ENCODE data around the gene ZNF212.
"Not testable (repeated sequence)": the region's sequence is repeated elsewhere in the genome, so short reads cannot be mapped to it uniquely, and the experiment has no call there.

Gene ZNF212

GRCh38 chr7:149223176-149223575, 16.3 kb upstream of the ZNF212 start:
- peaks cover 54% of the 10 kb centered on the region for H3K36me3 ChIP-seq (ENCODE audit: control insufficient read depth, insufficient read depth, low read length)
- H3K9ac ChIP-seq (ENCODE audit: low read depth, low read length) = no peak overlapping the region
- H3K9me3 ChIP-seq (ENCODE audit: control insufficient read depth, insufficient read depth, low read length) = no peaks in the 10 kb centered on the region
- no peaks in the 10 kb centered on the region for H3K4me1 ChIP-seq (ENCODE audit: control insufficient read depth, insufficient read depth, low read length)
- no peak overlapping the region for H3K4me3 ChIP-seq (ENCODE audit: low read depth, low read length)
- H3K27me3 ChIP-seq (ENCODE audit: control insufficient read depth, insufficient read depth, low read length) = no peaks in the 10 kb centered on the region
- H3K27ac ChIP-seq (ENCODE audit: low read depth, low read length) = no peak overlapping the region

DNA sequence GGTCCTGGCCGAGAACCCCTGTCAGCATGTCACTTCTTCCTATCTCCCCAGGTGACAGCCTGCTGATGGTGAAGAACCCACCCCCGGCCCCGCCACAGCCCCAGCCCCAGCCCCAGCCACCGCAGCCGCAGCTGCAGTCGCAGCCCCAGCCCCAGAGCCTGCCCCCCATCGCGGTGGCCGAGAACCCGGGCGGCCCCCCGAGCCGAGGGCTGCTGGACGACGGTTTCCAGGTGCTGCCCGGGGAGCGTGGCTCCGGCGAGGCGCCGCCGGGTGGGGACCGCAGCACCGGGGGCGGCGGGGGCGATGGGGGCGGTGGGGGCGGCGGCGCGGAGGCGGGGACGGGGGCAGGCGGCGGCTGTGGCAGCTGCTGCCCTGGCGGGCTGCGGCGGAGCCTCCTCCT, 15.7 kb upstream of the ZNF212 start:
- Histone ChIP-seq H3K27ac (ENCODE audit: low read depth, low read length) (no peak overlapping the region), H3K4me1 (ENCODE audit: control insufficient read depth, insufficient read depth, low read length) (no peaks in the 10 kb centered on the region), H3K27me3 (ENCODE audit: control insufficient read depth, insufficient read depth, low read length) (no peaks in the 10 kb centered on the region), H3K9ac (ENCODE audit: low read depth, low read length) (no peak overlapping the region), H3K36me3 (ENCODE audit: control insufficient read depth, insufficient read depth, low read length) (peaks cover 48% of the 10 kb centered on the region), H3K4me3 (ENCODE audit: low read depth, low read length) (no peak overlapping the region), H3K9me3 (ENCODE audit: control insufficient read depth, insufficient read depth, low read length) (no peaks in the 10 kb centered on the region)

DNA sequence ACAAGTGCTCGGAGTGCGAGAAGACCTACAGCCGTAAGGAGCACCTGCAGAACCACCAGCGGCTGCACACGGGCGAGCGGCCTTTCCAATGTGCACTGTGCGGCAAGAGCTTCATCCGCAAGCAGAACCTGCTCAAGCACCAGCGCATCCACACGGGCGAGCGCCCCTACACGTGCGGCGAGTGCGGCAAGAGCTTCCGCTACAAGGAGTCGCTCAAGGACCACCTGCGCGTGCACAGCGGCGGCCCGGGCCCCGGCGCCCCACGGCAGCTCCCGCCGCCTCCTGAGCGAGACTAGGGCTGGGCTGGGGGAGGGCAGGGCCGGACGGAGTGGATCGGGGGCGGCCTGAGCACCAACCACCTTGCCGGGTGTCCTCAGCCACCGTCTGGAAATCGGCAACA, 15.1 kb upstream of the ZNF212 start:
- Histone ChIP-seq H3K4me3 (ENCODE audit: low read depth, low read length) (no peak overlapping the region), H3K27me3 (ENCODE audit: control insufficient read depth, insufficient read depth, low read length) (no peaks in the 10 kb centered on the region), H3K9me3 (ENCODE audit: control insufficient read depth, insufficient read depth, low read length) (no peaks in the 10 kb centered on the region), H3K9ac (ENCODE audit: low read depth, low read length) (no peak overlapping the region), H3K36me3 (ENCODE audit: control insufficient read depth, insufficient read depth, low read length) (peaks cover 43% of the 10 kb centered on the region), H3K27ac (ENCODE audit: low read depth, low read length) (no peak overlapping the region), H3K4me1 (ENCODE audit: control insufficient read depth, insufficient read depth, low read length) (no peaks in the 10 kb centered on the region)

- no peak overlapping the region for H3K27ac ChIP-seq (ENCODE audit: low read depth, low read length)
- H3K4me1 ChIP-seq (ENCODE audit: control insufficient read depth, insufficient read depth, low read length) = no peaks in the 10 kb centered on the region
- no peaks in the 10 kb centered on the region for H3K27me3 ChIP-seq (ENCODE audit: control insufficient read depth, insufficient read depth, low read length)
- no peaks in the 10 kb centered on the region for H3K9me3 ChIP-seq (ENCODE audit: control insufficient read depth, insufficient read depth, low read length)
- H3K4me3 ChIP-seq (ENCODE audit: low read depth, low read length) = no peak overlapping the region
- H3K36me3 ChIP-seq (ENCODE audit: control insufficient read depth, insufficient read depth, low read length) = peaks cover 39% of the 10 kb centered on the region
- H3K9ac ChIP-seq (ENCODE audit: low read depth, low read length) = no peak overlapping the region
These were observed 14.3 kb upstream of the ZNF212 start for GRCh38 chr7:149225106-149225505.

DNA sequence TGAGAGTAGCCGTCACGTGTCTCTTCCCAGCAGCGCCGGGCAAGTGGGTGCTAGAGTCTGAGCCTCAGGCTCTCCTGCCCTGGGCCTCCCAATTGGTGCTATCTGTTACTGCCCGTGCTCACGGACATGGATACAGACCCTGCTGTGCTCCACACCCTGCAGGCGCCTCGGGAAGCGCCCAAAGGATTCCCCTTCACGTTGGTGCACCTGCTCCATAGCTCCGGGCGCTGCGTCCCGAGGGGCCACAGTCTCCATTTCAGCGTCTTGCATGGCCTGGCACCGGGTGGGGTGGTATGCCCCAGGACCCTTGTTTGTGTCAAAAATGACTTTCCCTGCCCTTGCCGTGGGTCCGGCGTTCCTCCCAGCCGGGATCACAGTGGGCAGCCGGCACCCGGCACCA, 13.8 kb upstream of the ZNF212 start:
- Histone ChIP-seq H3K9ac (ENCODE audit: low read depth, low read length) (no peak overlapping the region), H3K9me3 (ENCODE audit: control insufficient read depth, insufficient read depth, low read length) (no peaks in the 10 kb centered on the region), H3K4me3 (ENCODE audit: low read depth, low read length) (no peak overlapping the region), H3K36me3 (ENCODE audit: control insufficient read depth, insufficient read depth, low read length) (peaks cover 35% of the 10 kb centered on the region), H3K27me3 (ENCODE audit: control insufficient read depth, insufficient read depth, low read length) (no peaks in the 10 kb centered on the region), H3K4me1 (ENCODE audit: control insufficient read depth, insufficient read depth, low read length) (no peaks in the 10 kb centered on the region), H3K27ac (ENCODE audit: low read depth, low read length) (no peak overlapping the region)

DNA sequence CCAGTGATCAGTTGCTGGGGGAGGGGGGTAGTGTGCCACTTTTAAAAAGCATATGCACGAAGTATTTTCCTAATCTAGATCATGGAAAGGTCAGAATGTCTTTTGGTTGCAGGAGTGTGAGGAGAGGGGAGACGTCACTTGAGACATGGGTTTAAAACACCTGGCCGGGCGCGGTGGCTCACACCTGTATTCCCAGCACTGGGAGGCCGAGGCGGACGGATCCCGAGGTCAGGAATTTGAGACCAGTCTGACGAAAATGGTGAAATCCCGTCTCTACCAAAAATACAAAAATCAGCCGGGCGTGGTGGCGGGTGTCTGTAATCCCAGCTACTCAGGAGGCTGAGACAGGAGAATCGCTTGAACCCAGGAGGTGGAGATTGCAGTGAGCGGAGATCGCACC, 13.1 kb upstream of the ZNF212 start:
- not testable (repeated sequence) for H3K9me3 ChIP-seq (ENCODE audit: control insufficient read depth, insufficient read depth, low read length); H3K4me1 ChIP-seq (ENCODE audit: control insufficient read depth, insufficient read depth, low read length); H3K4me3 ChIP-seq (ENCODE audit: low read depth, low read length); H3K27me3 ChIP-seq (ENCODE audit: control insufficient read depth, insufficient read depth, low read length); H3K27ac ChIP-seq (ENCODE audit: low read depth, low read length); H3K9ac ChIP-seq (ENCODE audit: low read depth, low read length)
- peaks cover 28% of the 10 kb centered on the region for H3K36me3 ChIP-seq (ENCODE audit: control insufficient read depth, insufficient read depth, low read length)

GRCh38 chr7:149226840-149227494, 12.5 kb upstream of the ZNF212 start:
- Histone ChIP-seq H3K4me1 (ENCODE audit: control insufficient read depth, insufficient read depth, low read length) (no peaks in the 10 kb centered on the region), H3K36me3 (ENCODE audit: control insufficient read depth, insufficient read depth, low read length) (peaks cover 24% of the 10 kb centered on the region), H3K9ac (ENCODE audit: low read depth, low read length) (no peak overlapping the region), H3K27ac (ENCODE audit: low read depth, low read length) (no peak overlapping the region), H3K9me3 (ENCODE audit: control insufficient read depth, insufficient read depth, low read length) (no peaks in the 10 kb centered on the region), H3K27me3 (ENCODE audit: control insufficient read depth, insufficient read depth, low read length) (no peaks in the 10 kb centered on the region), H3K4me3 (ENCODE audit: low read depth, low read length) (no peak overlapping the region)

DNA sequence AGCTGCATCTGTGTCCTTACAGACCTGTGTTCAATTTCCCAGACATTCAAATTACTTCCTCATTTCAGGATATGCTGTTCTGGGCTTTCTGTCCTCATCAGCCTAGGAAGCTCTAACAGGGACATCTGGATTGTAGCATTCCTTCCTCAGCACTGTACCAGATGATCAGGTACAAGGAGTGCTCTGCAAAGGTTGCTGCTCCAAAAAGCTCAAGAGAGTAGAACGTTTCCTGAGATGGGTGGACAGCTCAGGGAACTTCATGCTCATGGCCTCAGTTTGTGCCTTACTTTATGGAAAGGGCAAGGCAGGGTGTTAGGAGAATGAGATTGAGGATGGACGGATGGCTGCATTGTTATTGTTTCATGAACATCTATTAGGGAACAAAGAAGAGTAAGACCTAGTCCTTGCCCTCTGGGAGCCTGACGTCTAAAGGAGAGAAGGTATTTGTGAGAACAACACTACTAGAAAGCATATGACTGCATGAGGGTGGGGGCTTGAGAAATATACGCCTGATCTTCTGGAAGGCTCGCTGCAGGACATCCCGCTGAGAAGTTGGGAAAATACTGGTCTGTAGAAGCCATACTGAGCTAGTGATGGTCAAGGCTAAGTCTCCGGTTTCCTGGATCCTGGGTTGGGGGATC, 10.5 kb upstream of the ZNF212 start:
- Histone ChIP-seq H3K9me3 (ENCODE audit: control insufficient read depth, insufficient read depth, low read length) (no peaks in the 10 kb centered on the region), H3K27ac (ENCODE audit: low read depth, low read length) (no peak overlapping the region), H3K27me3 (ENCODE audit: control insufficient read depth, insufficient read depth, low read length) (no peaks in the 10 kb centered on the region), H3K36me3 (ENCODE audit: control insufficient read depth, insufficient read depth, low read length) (peaks cover 16% of the 10 kb centered on the region), H3K4me3 (ENCODE audit: low read depth, low read length) (no peak overlapping the region), H3K9ac (ENCODE audit: low read depth, low read length) (no peak overlapping the region), H3K4me1 (ENCODE audit: control insufficient read depth, insufficient read depth, low read length) (no peaks in the 10 kb centered on the region)

GRCh38 chr7:149229526-149229925, 9.9 kb upstream of the ZNF212 start:
- peaks cover 11% of the 10 kb centered on the region for H3K36me3 ChIP-seq (ENCODE audit: control insufficient read depth, insufficient read depth, low read length)
- H3K9ac ChIP-seq (ENCODE audit: low read depth, low read length) = no peak overlapping the region
- no peaks in the 10 kb centered on the region for H3K27me3 ChIP-seq (ENCODE audit: control insufficient read depth, insufficient read depth, low read length)
- no peak overlapping the region for H3K4me3 ChIP-seq (ENCODE audit: low read depth, low read length)
- H3K9me3 ChIP-seq (ENCODE audit: control insufficient read depth, insufficient read depth, low read length) = no peaks in the 10 kb centered on the region
- no peak overlapping the region for H3K27ac ChIP-seq (ENCODE audit: low read depth, low read length)
- H3K4me1 ChIP-seq (ENCODE audit: control insufficient read depth, insufficient read depth, low read length) = no peaks in the 10 kb centered on the region

DNA sequence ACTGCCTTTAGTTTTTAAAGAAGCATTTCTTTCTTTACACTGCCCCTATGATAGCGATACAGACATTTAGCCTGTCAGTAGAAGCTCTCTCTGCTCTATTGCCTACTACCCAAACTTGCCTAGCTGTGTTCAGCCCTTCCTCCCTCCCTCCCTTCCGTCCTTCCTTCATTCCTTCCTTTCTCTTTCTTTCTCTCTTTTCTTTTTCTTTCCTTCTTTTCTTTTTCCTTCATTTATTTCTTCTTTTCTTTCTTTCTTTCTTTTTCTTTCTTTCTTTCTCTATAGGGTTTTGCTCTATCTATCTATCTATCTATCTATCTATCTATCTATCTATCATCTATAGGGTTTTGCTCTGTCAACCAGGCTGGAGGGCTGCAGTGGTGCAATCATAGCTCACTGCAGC, 7.1 kb upstream of the ZNF212 start:
- Histone ChIP-seq H3K27ac (ENCODE audit: low read depth, low read length) (no peak overlapping the region), H3K9me3 (ENCODE audit: control insufficient read depth, insufficient read depth, low read length) (no peaks in the 10 kb centered on the region), H3K9ac (ENCODE audit: low read depth, low read length) (no peak overlapping the region), H3K4me1 (ENCODE audit: control insufficient read depth, insufficient read depth, low read length) (no peaks in the 10 kb centered on the region), H3K27me3 (ENCODE audit: control insufficient read depth, insufficient read depth, low read length) (no peaks in the 10 kb centered on the region), H3K36me3 (ENCODE audit: control insufficient read depth, insufficient read depth, low read length) (no peaks in the 10 kb centered on the region), H3K4me3 (ENCODE audit: low read depth, low read length) (no peak overlapping the region)

GRCh38 chr7:149233655-149234204, 5.7 kb upstream of the ZNF212 start:
- H3K4me1 ChIP-seq (ENCODE audit: control insufficient read depth, insufficient read depth, low read length); H3K9me3 ChIP-seq (ENCODE audit: control insufficient read depth, insufficient read depth, low read length); H3K4me3 ChIP-seq (ENCODE audit: low read depth, low read length); H3K36me3 ChIP-seq (ENCODE audit: control insufficient read depth, insufficient read depth, low read length); H3K27me3 ChIP-seq (ENCODE audit: control insufficient read depth, insufficient read depth, low read length); H3K27ac ChIP-seq (ENCODE audit: low read depth, low read length); H3K9ac ChIP-seq (ENCODE audit: low read depth, low read length): not testable (repeated sequence)
